T-cell (primary cell): ENCODE data around the gene KRT6B. TPM values are rescaled to one million over a fixed set of nuclear protein-coding genes. Genes with fewer than 3 reads are reported as not detected.
"Not testable (repeated sequence)": the region's sequence is repeated elsewhere in the genome, so short reads cannot be mapped to it uniquely, and the experiment has no call there.

ENCODE experiments used
- ATAC-seq, 4 experiments: fragments of 200-7000 bp in 3 of 4; fragments of 150-1000 bp in 1 of 4; cut with Tn5 transposase; replicated peaks in 1 of 4; 1 replicate in 3 of 4; 2 replicates in 1 of 4; pipeline ENCODE4 v1.10.0; 2021; ENCODE audit warnings: moderate library complexity in 3 of 4, mild to moderate bottlenecking in 2 of 4, moderate number of reproducible peaks in 1 of 4
- CTCF ChIA-PET, 2 donors: fragments of 300-600 bp; sonication (Branson Sonifier 250); formaldehyde crosslinking; loops; one replicate each; lab custom pipeline; 2022; ENCODE audit warnings: antibody characterized with exemption in 2 of 2; lab: Charles Lee
- POLR2A ChIA-PET, 2 donors: fragments of 300-600 bp; sonication (Branson Sonifier 250); formaldehyde crosslinking; loops; one replicate each; lab custom pipeline; 2022; ENCODE audit warnings: antibody characterized with exemption in 2 of 2; lab: Charles Lee
- DNase-seq, 35 experiments: peaks; one replicate each; pipeline versions ENCODE4 v3.0.0 to v3.0.0-alpha.2; 2013 to 2023
- H3K27ac ChIP-seq: one replicate; pipeline ENCODE4 v1.5.1; 2013; ENCODE audit warnings: low read length
- H3K27me3 ChIP-seq, 2 experiments: replicated peaks in 1 of 2; 1 replicate in 1 of 2; 2 replicates in 1 of 2; pipeline versions ENCODE4 v1.6.1 to v1.7.0; 2013; ENCODE audit warnings: low read length in 1 of 2, mixed read lengths in 1 of 2; ENCODE audit not compliant: control insufficient read depth in 2 of 2, insufficient read depth in 2 of 2; ENCODE audit errors: extremely low read depth in 1 of 2
- H3K36me3 ChIP-seq, 2 donors: 1 replicate in 1 of 2; 2 replicates in 1 of 2; pipeline versions ENCODE4 v1.6.1 to v1.7.0; 2013; ENCODE audit warnings: low read length in 1 of 2; ENCODE audit not compliant: control insufficient read depth in 2 of 2, insufficient read depth in 1 of 2; ENCODE audit errors: extremely low read depth in 1 of 2
- H3K4me1 ChIP-seq, 2 experiments: 1 replicate in 1 of 2; 2 replicates in 1 of 2; pipeline versions ENCODE4 v1.6.1 to v1.7.0; 2013; ENCODE audit warnings: low read length in 2 of 2, mixed read lengths in 1 of 2; ENCODE audit not compliant: insufficient read depth in 2 of 2, control insufficient read depth in 1 of 2; ENCODE audit errors: extremely low read depth in 1 of 2
- H3K4me3 ChIP-seq, 2 donors: 1 replicate in 1 of 2; 2 replicates in 1 of 2; pipeline versions ENCODE4 v1.5.1 to v1.7.0; 2013; ENCODE audit warnings: mild to moderate bottlenecking in 2 of 2, low read length in 1 of 2, moderate library complexity in 1 of 2; ENCODE audit not compliant: control insufficient read depth in 1 of 2; ENCODE audit errors: extremely low read depth in 1 of 2
- H3K9me3 ChIP-seq: 2 replicates; pipeline ENCODE4 v1.7.0; 2013
- H3K27ac Mint-ChIP-seq, 2 donors: one replicate each; pipeline ENCODE4 v1.8.0; 2020 to 2021; ENCODE audit warnings: mild to moderate bottlenecking in 2 of 2, mixed read lengths in 2 of 2
- H3K27me3 Mint-ChIP-seq, 2 donors: one replicate each; pipeline ENCODE4 v1.8.0; 2021 to 2022; ENCODE audit warnings: mixed read lengths in 2 of 2
- H3K36me3 Mint-ChIP-seq: one replicate; pipeline ENCODE4 v1.8.0; 2021; ENCODE audit warnings: mixed read lengths
- H3K4me1 Mint-ChIP-seq, 3 donors: one replicate each; pipeline ENCODE4 v1.8.0; 2020 to 2022; ENCODE audit warnings: mixed read lengths in 3 of 3, mild to moderate bottlenecking in 1 of 3
- H3K4me3 Mint-ChIP-seq, 3 donors: one replicate each; pipeline ENCODE4 v1.8.0; 2020 to 2022; ENCODE audit warnings: mild to moderate bottlenecking in 3 of 3, mixed read lengths in 3 of 3, moderate library complexity in 3 of 3
- H3K9me3 Mint-ChIP-seq, 3 donors: one replicate each; pipeline ENCODE4 v1.8.0; 2020 to 2022; ENCODE audit warnings: mixed read lengths in 3 of 3
- WGBS: methylation state at CpG from one replicate; pipeline ENCODE4 v1.1.5; 2013; ENCODE audit warnings: missing lambda C conversion rate; ENCODE audit not compliant: insufficient coverage; 5-methylcytosine and 5-hydroxymethylcytosine counted together
- total RNA-seq, 35 experiments: library from RNA in 6 of 35; stranded (reverse) in 6 of 35; fragments of 120-200 nt in 1 of 35; gene quantifications; one replicate each; pipeline versions ENCODE4 v1.2.1 to v1.2.4 and lab custom pipeline; 2013 to 2026

KRT6B gene
- total RNA-seq, 5 donors from 2014 or later (not counting 1 experiment from before 2014, with no cell fraction given) = not detected

- Histone ChIP-seq H3K9me3 (no peaks in the 10 kb centered on the region), H3K27me3 (peaks cover 5 to 6% of the 10 kb centered on the region in 2 experiments), H3K27ac (no peak overlapping the region), H3K36me3 (no peaks in the 10 kb centered on the region), H3K4me3 (no peak overlapping the region), H3K4me1 (peaks cover 0 to 4% of the 10 kb centered on the region in 2 experiments)
- ATAC-seq (no peak), DNase-seq (no peak)
- Mint-ChIP-seq H3K27ac (no peak overlapping the region), H3K27me3 (peaks cover 6 to 12% of the 10 kb centered on the region in 2 donors), H3K4me1 (peaks cover 0 to 14% (median 7%) of the 10 kb centered on the region in 3 donors), H3K4me3 (no peak overlapping the region), H3K36me3 (no peaks in the 10 kb centered on the region), H3K9me3 (no peaks in the 10 kb centered on the region)
- CTCF ChIA-PET = no interaction called here
- POLR2A ChIA-PET = no interaction called here
- WGBS = 83% methylated on average over 3 of the region's 5 CpGs
These were observed 6.9 kb upstream of the KRT6B start for GRCh38 chr12:52458861-52459260.

GRCh38 chr12:52455821-52456220, 3.9 kb upstream of the KRT6B start:
- DNase-seq = no peak
- Mint-ChIP-seq H3K36me3 (no peaks in the 10 kb centered on the region), H3K4me1 (peaks cover 0 to 14% (median 7%) of the 10 kb centered on the region in 3 donors), H3K4me3 (no peak overlapping the region), H3K27ac (no peak overlapping the region), H3K9me3 (no peaks in the 10 kb centered on the region), H3K27me3 (peaks cover 3% of the 10 kb centered on the region in 2 donors)
- H3K27ac ChIP-seq = no peak overlapping the region
- H3K27me3 ChIP-seq = peaks cover 3 to 5% of the 10 kb centered on the region in 2 experiments
- no peaks in the 10 kb centered on the region for H3K9me3 ChIP-seq
- H3K4me1 ChIP-seq = peaks cover 0 to 4% of the 10 kb centered on the region in 2 experiments
- no CpG with 5 or more reads among the region's 1 CpG for WGBS
- ATAC-seq = no peak
- ChIA-PET CTCF (no interaction called here), POLR2A (no interaction called here)
- H3K4me3 ChIP-seq = no peak overlapping the region
- H3K36me3 ChIP-seq = no peaks in the 10 kb centered on the region

- H3K4me3 ChIP-seq = no peak overlapping the region
- H3K4me1 Mint-ChIP-seq = peaks cover 0 to 14% (median 7%) of the 10 kb centered on the region in 3 donors
- ChIA-PET CTCF (no interaction called here), POLR2A (no interaction called here)
- WGBS = no CpG with 5 or more reads among the region's 3 CpGs
- no peak overlapping the region for H3K27ac ChIP-seq
- no peaks in the 10 kb centered on the region for H3K9me3 ChIP-seq
- H3K4me1 ChIP-seq = peaks cover 0 to 4% of the 10 kb centered on the region in 2 experiments
- no peak for ATAC-seq
- H3K27me3 Mint-ChIP-seq = peaks cover 1 to 4% of the 10 kb centered on the region in 2 donors
- H3K27me3 ChIP-seq = peaks cover 3% of the 10 kb centered on the region in 2 experiments
- no peaks in the 10 kb centered on the region for H3K9me3 Mint-ChIP-seq
- no peak overlapping the region for H3K4me3 Mint-ChIP-seq
- no peaks in the 10 kb centered on the region for H3K36me3 ChIP-seq
- DNase-seq = no peak
- H3K36me3 Mint-ChIP-seq = no peaks in the 10 kb centered on the region
- no peak overlapping the region for H3K27ac Mint-ChIP-seq
These were observed 2.7 kb upstream of the KRT6B start for GRCh38 chr12:52454411-52455201.

- CTCF ChIA-PET = no interaction called here
- Histone ChIP-seq H3K27me3 (peaks cover under 1 to 7% of the 10 kb centered on the region in 2 experiments), H3K27ac (no peak overlapping the region), H3K4me1 (no peaks in the 10 kb centered on the region), H3K9me3 (no peaks in the 10 kb centered on the region), H3K4me3 (no peak overlapping the region), H3K36me3 (no peaks in the 10 kb centered on the region)
- DNase-seq = no peak
- WGBS = 9% methylated on average over 3 of the region's 3 CpGs
- POLR2A ChIA-PET = no interaction called here
- peaks cover 15 to 20% of the 10 kb centered on the region in 2 donors for H3K27me3 Mint-ChIP-seq
- no peak overlapping the region for H3K27ac Mint-ChIP-seq
- peaks cover 0 to 2% (median 0%) of the 10 kb centered on the region in 3 donors for H3K4me1 Mint-ChIP-seq
- no peaks in the 10 kb centered on the region for H3K36me3 Mint-ChIP-seq
- H3K9me3 Mint-ChIP-seq = no peaks in the 10 kb centered on the region
- no peak overlapping the region for H3K4me3 Mint-ChIP-seq
- ATAC-seq = no peak
These were observed 3.7 kb downstream of the KRT6B start for GRCh38 chr12:52448228-52448627.

- WGBS = 73% methylated on average over 2 of the region's 11 CpGs
- DNase-seq, H3K9me3 ChIP-seq, H3K4me1 ChIP-seq, H3K4me3 ChIP-seq, H3K9me3 Mint-ChIP-seq, ATAC-seq, POLR2A ChIA-PET, CTCF ChIA-PET, H3K36me3 ChIP-seq, H3K27ac ChIP-seq, H3K27ac Mint-ChIP-seq, H3K4me3 Mint-ChIP-seq, H3K4me1 Mint-ChIP-seq, H3K36me3 Mint-ChIP-seq: not testable (repeated sequence)
- peaks cover 25 to 28% of the 10 kb centered on the region in 2 donors for H3K27me3 Mint-ChIP-seq
- peaks cover 8 to 11% of the 10 kb centered on the region in 2 experiments for H3K27me3 ChIP-seq
These were observed 4.8 kb downstream of the KRT6B start for GRCh38 chr12:52447196-52447595.

GRCh38 chr12:52446367-52447045, 5.4 kb downstream of the KRT6B start:
- ATAC-seq = no peak
- no peaks in the 10 kb centered on the region for H3K9me3 ChIP-seq
- peaks cover 28 to 29% of the 10 kb centered on the region in 2 donors for H3K27me3 Mint-ChIP-seq
- no peaks in the 10 kb centered on the region for H3K36me3 ChIP-seq
- no peak overlapping the region for H3K4me3 ChIP-seq
- H3K4me1 Mint-ChIP-seq = peaks cover 0 to 2% (median 0%) of the 10 kb centered on the region in 3 donors
- 89% methylated on average over 2 of the region's 6 CpGs for WGBS
- H3K36me3 Mint-ChIP-seq = no peaks in the 10 kb centered on the region
- POLR2A ChIA-PET = interaction anchor here in 1 of 2 donors (0.6 kb wide), 1 partner anchor 48 kb away, joined by 3 read pairs; no protein-coding TSS in a partner anchor
- no peaks in the 10 kb centered on the region for H3K4me1 ChIP-seq
- CTCF ChIA-PET = no interaction called here
- H3K9me3 Mint-ChIP-seq = no peaks in the 10 kb centered on the region
- peaks cover 9 to 13% of the 10 kb centered on the region in 2 experiments for H3K27me3 ChIP-seq
- H3K27ac ChIP-seq = no peak overlapping the region
- no peak for DNase-seq
- H3K4me3 Mint-ChIP-seq = no peak overlapping the region
- no peak overlapping the region for H3K27ac Mint-ChIP-seq
